ENCODE results near the gene FBXL7.
A peak's percentile ranks its signal among the peaks of the same experiment; 100 is the strongest.

FBXL7 gene

DNA sequence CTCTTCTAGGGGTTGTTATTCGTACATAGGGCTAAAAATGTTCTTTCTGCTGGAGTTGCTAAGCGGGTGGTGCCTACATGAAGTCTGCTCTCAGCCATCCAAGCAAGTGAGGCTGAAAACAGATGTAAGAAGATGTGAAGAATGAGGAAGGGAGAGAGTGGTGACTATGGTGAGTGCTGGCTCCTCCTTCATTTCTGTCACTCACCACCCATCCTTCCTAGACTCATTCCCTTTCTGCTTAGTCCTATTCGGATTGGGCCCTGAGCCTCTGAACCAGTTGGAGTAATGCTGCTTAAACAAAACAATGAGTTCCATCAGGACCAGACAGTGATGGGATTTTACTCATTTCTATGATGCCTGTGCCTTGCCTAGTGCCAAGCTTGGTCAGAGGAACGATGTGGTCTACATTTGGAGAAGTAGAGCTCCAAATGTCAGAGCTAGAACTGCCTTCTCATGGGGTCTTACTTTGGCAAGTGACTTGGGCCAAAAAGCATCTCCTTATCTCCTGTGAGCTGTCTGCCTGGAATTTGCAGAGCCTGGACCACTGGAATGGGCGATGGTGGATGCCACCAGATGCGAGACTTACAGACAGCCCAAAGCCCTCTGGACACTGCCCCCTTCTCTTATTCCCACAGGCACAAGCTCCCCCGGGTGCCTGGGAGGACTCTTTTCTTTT lies 192.9 kb downstream of the FBXL7 start:
- ATAC-seq = no peak
- H3K9me3 Mint-ChIP-seq = peaks cover 6% of the 10 kb centered on the region
- no peaks in the 10 kb centered on the region for H3K27me3 Mint-ChIP-seq
- no peaks in the 10 kb centered on the region for H3K4me1 Mint-ChIP-seq
- no peak overlapping the region for H3K27ac Mint-ChIP-seq
- H3K36me3 Mint-ChIP-seq = no peaks in the 10 kb centered on the region
- H3K4me3 Mint-ChIP-seq = no peak overlapping the region

GRCh38 chr5:15693382-15693728 lies 193.4 kb downstream of the FBXL7 start:
- ATAC-seq = no peak
- H3K9me3 Mint-ChIP-seq = peaks cover 5% of the 10 kb centered on the region
- H3K4me1 Mint-ChIP-seq = no peaks in the 10 kb centered on the region
- no peaks in the 10 kb centered on the region for H3K36me3 Mint-ChIP-seq
- H3K4me3 Mint-ChIP-seq = no peak overlapping the region
- no peak overlapping the region for H3K27ac Mint-ChIP-seq
- H3K27me3 Mint-ChIP-seq = no peaks in the 10 kb centered on the region

- no peak overlapping the region for H3K27ac Mint-ChIP-seq
- H3K4me1 Mint-ChIP-seq = no peaks in the 10 kb centered on the region
- peaks cover 2% of the 10 kb centered on the region for H3K9me3 Mint-ChIP-seq
- H3K4me3 Mint-ChIP-seq = no peak overlapping the region
- H3K36me3 Mint-ChIP-seq = no peaks in the 10 kb centered on the region
- no peak for ATAC-seq
- no peaks in the 10 kb centered on the region for H3K27me3 Mint-ChIP-seq
Measured at GRCh38 chr5:15693933-15694332, 194.0 kb downstream of the FBXL7 start.

DNA sequence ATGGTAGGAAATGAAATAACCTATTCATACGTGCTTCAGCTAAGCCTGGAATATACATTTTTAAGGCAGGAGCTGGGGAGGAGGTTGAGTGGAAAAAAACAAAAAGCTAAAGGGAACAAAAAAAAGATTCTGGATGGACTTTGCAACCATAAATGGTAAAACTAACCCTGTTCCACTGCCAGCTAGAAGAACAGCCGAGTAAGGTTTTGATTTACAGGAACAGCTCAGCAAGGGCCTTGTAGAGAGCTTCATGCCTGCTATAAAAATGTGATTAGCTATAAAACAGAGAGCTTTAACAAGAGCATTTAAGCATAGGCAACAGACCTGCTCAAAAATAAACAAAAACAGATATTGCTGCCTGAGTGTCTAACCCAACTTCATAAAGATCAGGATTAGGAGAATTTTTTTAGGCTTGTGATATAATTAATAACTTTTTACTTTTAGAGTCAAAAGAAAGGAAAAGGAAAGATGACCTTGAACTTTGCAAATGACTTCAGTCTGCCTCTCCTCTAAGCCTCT lies 194.8 kb downstream of the FBXL7 start:
- Mint-ChIP-seq H3K9me3 (peaks cover 2% of the 10 kb centered on the region), H3K27ac (no peak overlapping the region), H3K36me3 (no peaks in the 10 kb centered on the region), H3K27me3 (no peaks in the 10 kb centered on the region), H3K4me3 (no peak overlapping the region), H3K4me1 (no peaks in the 10 kb centered on the region)
- ATAC-seq = no peak

- H3K4me1 Mint-ChIP-seq = no peaks in the 10 kb centered on the region
- ATAC-seq = peak; percentile 28
- peaks cover 2% of the 10 kb centered on the region for H3K9me3 Mint-ChIP-seq
- no peak overlapping the region for H3K27ac Mint-ChIP-seq
- no peak overlapping the region for H3K4me3 Mint-ChIP-seq
- H3K27me3 Mint-ChIP-seq = no peaks in the 10 kb centered on the region
- no peaks in the 10 kb centered on the region for H3K36me3 Mint-ChIP-seq
Measured at GRCh38 chr5:15695215-15695731, 195.3 kb downstream of the FBXL7 start.

DNA sequence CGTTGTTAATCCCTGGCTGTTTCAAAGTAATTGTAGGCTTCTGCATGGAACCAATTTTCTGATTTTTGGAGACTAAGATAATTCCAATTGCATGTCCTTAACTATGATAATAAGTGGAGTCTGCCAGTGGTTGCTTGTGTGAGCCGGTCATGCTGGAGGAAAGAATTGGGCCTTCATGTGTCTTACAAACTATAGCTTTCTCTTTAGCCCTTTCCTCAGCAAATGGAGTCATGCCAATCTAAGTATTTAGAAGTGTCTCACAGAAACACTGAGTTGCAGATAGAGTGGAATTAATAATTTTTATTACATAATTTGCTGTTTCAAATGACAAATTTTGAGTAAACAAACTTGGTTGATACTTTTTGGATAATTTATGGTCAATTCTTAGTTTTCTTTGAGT lies 200.4 kb downstream of the FBXL7 start:
- Mint-ChIP-seq H3K4me1 (no peaks in the 10 kb centered on the region), H3K27ac (no peak overlapping the region), H3K4me3 (no peak overlapping the region), H3K9me3 (no peaks in the 10 kb centered on the region), H3K36me3 (no peaks in the 10 kb centered on the region), H3K27me3 (no peaks in the 10 kb centered on the region)
- no peak for ATAC-seq

DNA sequence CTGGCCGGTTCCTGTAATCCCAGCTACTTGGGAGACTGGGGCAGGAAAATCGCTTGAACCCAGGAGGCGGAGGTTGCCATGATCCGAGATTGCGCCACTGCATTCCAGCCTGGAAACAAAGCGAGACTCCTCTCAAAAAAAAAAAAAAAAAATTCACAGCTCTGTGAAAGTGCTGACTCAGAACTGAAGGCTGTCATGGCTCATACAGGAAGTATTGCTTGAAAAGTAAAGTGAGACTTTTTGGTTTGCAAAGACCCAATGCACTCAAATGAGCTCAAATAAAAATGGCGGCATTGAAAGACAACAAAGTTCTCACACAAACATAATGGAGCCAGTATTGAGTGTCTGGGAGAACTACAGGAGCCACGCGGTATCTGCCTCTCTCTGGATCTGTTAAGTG lies 202.1 kb downstream of the FBXL7 start:
- Mint-ChIP-seq H3K4me3 (no peak overlapping the region), H3K36me3 (no peaks in the 10 kb centered on the region), H3K9me3 (peaks cover 6% of the 10 kb centered on the region), H3K27me3 (no peaks in the 10 kb centered on the region), H3K4me1 (no peaks in the 10 kb centered on the region), H3K27ac (no peak overlapping the region)
- no peak for ATAC-seq

- no peak overlapping the region for H3K27ac Mint-ChIP-seq
- no peaks in the 10 kb centered on the region for H3K27me3 Mint-ChIP-seq
- H3K4me1 Mint-ChIP-seq = no peaks in the 10 kb centered on the region
- no peak overlapping the region for H3K4me3 Mint-ChIP-seq
- H3K36me3 Mint-ChIP-seq = no peaks in the 10 kb centered on the region
- ATAC-seq = no peak
- H3K9me3 Mint-ChIP-seq = peaks cover 6% of the 10 kb centered on the region
Measured at GRCh38 chr5:15703901-15704300, 203.9 kb downstream of the FBXL7 start.

DNA sequence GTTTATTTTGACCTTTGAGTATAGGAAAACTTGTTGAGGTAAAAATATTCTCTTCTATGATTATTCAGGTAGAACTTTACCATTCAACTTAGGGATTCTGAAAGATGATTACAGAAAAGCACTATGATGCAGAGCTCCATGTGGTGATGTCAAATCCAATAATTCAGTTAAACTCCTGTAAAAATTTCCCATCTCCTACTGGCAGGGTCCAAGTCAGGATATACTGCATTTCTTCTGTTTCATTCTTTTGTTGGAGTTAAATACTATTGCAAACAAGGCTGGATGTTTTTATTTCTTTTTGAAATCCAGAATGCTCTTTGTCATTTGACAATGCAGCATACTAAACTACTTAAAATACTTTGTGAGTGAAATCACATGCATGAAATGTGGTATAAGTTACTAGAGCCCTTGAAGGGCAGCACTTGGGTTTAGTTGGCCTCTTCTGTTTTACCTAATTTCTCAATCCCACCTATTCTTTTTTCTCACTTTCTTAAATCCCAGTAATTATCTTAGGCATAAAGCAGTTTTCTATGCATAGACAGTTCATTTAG lies 204.5 kb downstream of the FBXL7 start:
- Mint-ChIP-seq H3K27ac (no peak overlapping the region), H3K9me3 (peaks cover 6% of the 10 kb centered on the region), H3K4me3 (no peak overlapping the region), H3K36me3 (no peaks in the 10 kb centered on the region), H3K4me1 (no peaks in the 10 kb centered on the region), H3K27me3 (no peaks in the 10 kb centered on the region)
- no peak for ATAC-seq

DNA sequence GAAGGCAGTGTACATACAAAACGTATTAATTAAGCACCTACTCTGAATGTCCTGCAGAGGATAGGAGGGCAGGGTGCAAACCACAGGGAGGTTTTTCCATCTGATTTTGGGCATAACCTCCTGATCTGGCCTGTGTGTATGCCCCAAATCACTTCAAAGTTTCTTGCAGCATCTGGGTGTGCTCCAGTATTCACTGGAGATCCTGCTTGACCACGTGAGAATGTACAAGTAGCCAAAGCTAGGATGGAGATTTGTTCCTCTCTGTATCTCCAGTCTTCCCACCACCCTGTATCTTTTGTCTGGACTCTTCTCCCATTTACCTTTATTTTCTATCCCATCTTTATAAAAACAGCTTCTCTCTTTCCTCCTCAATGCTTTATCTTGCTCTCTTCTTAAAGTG lies 207.7 kb downstream of the FBXL7 start:
- no peak for ATAC-seq
- H3K27me3 Mint-ChIP-seq = no peaks in the 10 kb centered on the region

DNA sequence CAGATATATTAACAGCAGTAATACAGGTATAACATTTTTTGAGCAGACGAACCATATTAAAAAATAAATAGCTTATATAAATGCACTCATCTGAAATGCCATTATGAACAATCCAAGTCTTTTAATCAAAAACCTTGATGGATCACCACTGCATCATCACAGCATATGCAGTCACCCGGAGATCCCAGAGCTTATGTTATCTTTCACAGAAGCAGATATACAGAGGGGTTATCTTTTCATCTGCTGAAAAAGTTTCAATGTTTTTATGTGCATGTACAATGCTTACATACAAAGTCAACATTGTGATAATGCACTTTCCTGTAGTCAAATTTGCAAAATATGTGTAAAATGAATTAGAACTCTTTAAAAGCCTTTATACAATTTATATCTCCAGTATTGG lies 211.9 kb downstream of the FBXL7 start:
- H3K27me3 Mint-ChIP-seq = no peaks in the 10 kb centered on the region
- no peaks in the 10 kb centered on the region for H3K4me1 Mint-ChIP-seq

More for the DNA sequence above, 207.7 kb downstream of the FBXL7 start:
- no peak overlapping the region for H3K4me3 Mint-ChIP-seq
- peaks cover 13% of the 10 kb centered on the region for H3K9me3 Mint-ChIP-seq
- H3K4me1 Mint-ChIP-seq = no peaks in the 10 kb centered on the region
- H3K27ac Mint-ChIP-seq = no peak overlapping the region
- no peaks in the 10 kb centered on the region for H3K36me3 Mint-ChIP-seq

GRCh38 chr5:15715535-15715934 lies 215.6 kb downstream of the FBXL7 start:
- no peak overlapping the region for H3K4me3 Mint-ChIP-seq
- no peaks in the 10 kb centered on the region for H3K4me1 Mint-ChIP-seq
- H3K9me3 Mint-ChIP-seq = peaks cover 2% of the 10 kb centered on the region

More for the DNA sequence above, 211.9 kb downstream of the FBXL7 start:
- peaks cover 7% of the 10 kb centered on the region for H3K9me3 Mint-ChIP-seq
- H3K27ac Mint-ChIP-seq = no peak overlapping the region
- no peak overlapping the region for H3K4me3 Mint-ChIP-seq
- ATAC-seq = no peak
- no peaks in the 10 kb centered on the region for H3K36me3 Mint-ChIP-seq

DNA sequence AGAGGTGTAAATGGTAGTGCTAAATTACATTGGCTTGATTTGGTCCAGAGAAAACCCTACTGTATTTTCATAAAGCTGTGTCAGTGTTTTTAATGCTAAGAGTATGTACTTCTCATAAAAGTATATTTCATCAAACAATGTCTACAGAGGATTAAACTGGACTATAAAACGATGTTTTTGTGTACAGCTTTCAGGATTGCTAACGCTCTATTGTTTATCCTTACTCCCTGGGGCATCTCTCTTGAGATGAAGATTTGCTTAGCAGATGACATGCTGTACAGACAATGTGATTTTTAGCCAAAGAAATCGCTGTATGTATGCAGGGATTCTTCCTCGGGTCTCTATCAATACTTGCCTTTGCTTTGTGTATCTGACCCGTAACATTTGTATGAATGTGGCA lies 216.0 kb downstream of the FBXL7 start:
- ATAC-seq = no peak
- H3K4me1 Mint-ChIP-seq = no peaks in the 10 kb centered on the region
- no peaks in the 10 kb centered on the region for H3K27me3 Mint-ChIP-seq
- no peaks in the 10 kb centered on the region for H3K36me3 Mint-ChIP-seq
- H3K9me3 Mint-ChIP-seq = peaks cover 2% of the 10 kb centered on the region
- no peak overlapping the region for H3K27ac Mint-ChIP-seq
- no peak overlapping the region for H3K4me3 Mint-ChIP-seq

More at GRCh38 chr5:15715535-15715934, 215.6 kb downstream of the FBXL7 start:
- ATAC-seq = no peak
- no peaks in the 10 kb centered on the region for H3K36me3 Mint-ChIP-seq
- H3K27ac Mint-ChIP-seq = no peak overlapping the region
- H3K27me3 Mint-ChIP-seq = no peaks in the 10 kb centered on the region

DNA sequence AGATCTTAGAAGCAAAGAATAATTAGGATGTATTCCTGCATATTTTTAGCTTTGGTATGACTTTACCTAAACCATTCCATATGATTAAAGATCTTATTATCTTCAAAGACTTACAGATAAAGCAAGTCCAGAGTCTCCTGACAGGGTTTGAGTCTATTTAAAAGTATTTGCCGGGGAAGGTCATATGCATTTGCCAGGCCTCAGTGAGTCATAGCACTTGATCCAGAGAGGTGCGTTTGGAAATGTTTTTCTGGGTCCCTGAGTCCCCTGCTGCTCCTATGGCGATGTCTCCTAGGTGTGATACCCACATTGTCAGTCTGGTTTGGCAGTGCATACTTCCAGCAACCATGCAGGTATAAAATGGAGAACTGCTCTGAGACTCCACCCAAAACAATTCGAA lies 217.0 kb downstream of the FBXL7 start:
- Mint-ChIP-seq H3K27ac (no peak overlapping the region), H3K36me3 (no peaks in the 10 kb centered on the region), H3K4me1 (no peaks in the 10 kb centered on the region), H3K9me3 (no peaks in the 10 kb centered on the region), H3K27me3 (no peaks in the 10 kb centered on the region), H3K4me3 (no peak overlapping the region)
- ATAC-seq = no peak

DNA sequence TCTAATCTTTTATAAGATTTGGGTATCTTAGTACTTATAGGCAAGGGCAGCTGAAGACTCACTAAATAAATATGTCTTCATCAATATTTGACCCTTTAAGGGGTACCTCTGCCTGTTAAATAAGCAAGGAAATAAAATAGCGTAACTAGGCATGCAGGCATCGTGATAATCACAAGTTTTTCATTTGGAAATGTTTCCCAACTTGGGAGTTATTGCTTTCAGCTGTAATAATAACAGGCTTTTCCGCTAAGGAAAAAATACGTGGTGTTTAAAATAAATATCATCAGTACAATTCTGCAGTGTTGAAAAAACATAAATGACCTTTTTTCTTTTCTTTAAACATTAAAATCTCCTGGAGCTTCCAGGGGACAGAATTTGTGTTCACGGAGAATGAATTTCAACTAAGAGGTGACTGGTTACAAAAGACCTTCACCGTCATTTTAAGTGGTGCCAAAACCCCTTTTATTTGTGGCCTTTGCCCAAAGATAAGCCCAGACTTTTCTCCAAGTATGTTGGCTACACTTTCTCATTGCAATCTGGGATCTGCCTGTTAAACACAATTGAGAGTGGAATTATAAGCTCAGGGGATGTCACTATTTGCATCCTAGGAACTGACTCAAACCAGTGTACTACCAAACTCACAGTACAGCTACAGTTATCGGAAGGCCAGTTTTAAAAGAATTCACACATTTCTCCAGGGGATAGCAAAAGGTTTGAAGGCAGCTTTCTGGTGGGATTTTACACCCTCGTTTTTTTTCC lies 218.6 kb downstream of the FBXL7 start:
- no peaks in the 10 kb centered on the region for H3K4me1 Mint-ChIP-seq
- no peak for ATAC-seq
- no peak overlapping the region for H3K4me3 Mint-ChIP-seq
- H3K9me3 Mint-ChIP-seq = no peaks in the 10 kb centered on the region
- H3K27ac Mint-ChIP-seq = no peak overlapping the region
- H3K27me3 Mint-ChIP-seq = no peaks in the 10 kb centered on the region
- H3K36me3 Mint-ChIP-seq = no peaks in the 10 kb centered on the region

- no peak overlapping the region for H3K4me3 Mint-ChIP-seq
- no peak overlapping the region for H3K27ac Mint-ChIP-seq
- ATAC-seq = no peak
- H3K36me3 Mint-ChIP-seq = no peaks in the 10 kb centered on the region
- H3K27me3 Mint-ChIP-seq = no peaks in the 10 kb centered on the region
- no peaks in the 10 kb centered on the region for H3K9me3 Mint-ChIP-seq
- no peaks in the 10 kb centered on the region for H3K4me1 Mint-ChIP-seq
Measured at GRCh38 chr5:15719784-15720183, 219.8 kb downstream of the FBXL7 start.

Measured in stimulated activated memory B cell treated with anti-CD40 and anti-IgM and Interleukin-4, amounts not matched to agents 10 μg/mL and 1 μg/mL and 100 μg/mL, for 72 hours (primary cell).